ENCODE results near the gene ADAMTSL2. TPM values are rescaled to one million over a fixed set of nuclear protein-coding genes. Genes with fewer than 3 reads are reported as not detected.

The ADAMTSL2 gene
- total RNA-seq, 1 experiment from 2014 or later: not detected

DNA sequence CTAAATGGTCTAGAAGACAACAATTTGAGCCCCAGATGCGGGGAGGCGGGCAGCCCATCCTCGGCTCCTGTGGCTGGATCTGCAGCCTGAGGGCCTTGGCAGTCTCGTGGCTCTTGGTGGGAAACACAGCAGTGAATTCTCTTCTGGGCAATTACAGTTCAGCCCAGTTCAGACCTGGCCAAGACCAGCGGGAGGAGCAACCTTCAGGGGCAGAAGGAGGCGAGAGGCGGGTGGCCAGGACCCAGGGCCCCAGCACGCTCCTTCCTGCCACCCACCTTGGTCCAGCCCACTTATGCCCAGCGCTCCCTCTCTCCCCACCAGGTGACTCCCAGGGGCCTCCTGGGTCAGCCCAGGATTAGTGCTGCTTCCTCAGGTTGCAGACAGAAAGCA is 17.5 kb upstream of the ADAMTSL2 start:
- no peak overlapping the region for H3K27ac Mint-ChIP-seq (ENCODE audit: low read depth, unreplicated experiment)
- DNase-seq (ENCODE audit: unreplicated experiment): no peak
- H3K4me3 Mint-ChIP-seq (ENCODE audit: unreplicated experiment): no peak overlapping the region
- intact Hi-C loops (cut with micrococcal nuclease): no loop called here
- H3K27me3 Mint-ChIP-seq (ENCODE audit: insufficient read depth, unreplicated experiment): peaks cover 14% of the 10 kb centered on the region
- ChIA-PET POLR2A (no interaction called here), CTCF (no interaction called here)
- BruUV-seq (replicated peaks): no TSS peak
- no peaks in the 10 kb centered on the region for H3K4me1 Mint-ChIP-seq (ENCODE audit: insufficient read depth, unreplicated experiment)
- TF ChIP-seq, protein P1, sequence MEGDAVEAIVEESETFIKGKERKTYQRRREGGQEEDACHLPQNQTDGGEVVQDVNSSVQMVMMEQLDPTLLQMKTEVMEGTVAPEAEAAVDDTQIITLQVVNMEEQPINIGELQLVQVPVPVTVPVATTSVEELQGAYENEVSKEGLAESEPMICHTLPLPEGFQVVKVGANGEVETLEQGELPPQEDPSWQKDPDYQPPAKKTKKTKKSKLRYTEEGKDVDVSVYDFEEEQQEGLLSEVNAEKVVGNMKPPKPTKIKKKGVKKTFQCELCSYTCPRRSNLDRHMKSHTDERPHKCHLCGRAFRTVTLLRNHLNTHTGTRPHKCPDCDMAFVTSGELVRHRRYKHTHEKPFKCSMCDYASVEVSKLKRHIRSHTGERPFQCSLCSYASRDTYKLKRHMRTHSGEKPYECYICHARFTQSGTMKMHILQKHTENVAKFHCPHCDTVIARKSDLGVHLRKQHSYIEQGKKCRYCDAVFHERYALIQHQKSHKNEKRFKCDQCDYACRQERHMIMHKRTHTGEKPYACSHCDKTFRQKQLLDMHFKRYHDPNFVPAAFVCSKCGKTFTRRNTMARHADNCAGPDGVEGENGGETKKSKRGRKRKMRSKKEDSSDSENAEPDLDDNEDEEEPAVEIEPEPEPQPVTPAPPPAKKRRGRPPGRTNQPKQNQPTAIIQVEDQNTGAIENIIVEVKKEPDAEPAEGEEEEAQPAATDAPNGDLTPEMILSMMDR (IDR thresholded peaks at IDR 0.05; ENCODE audit: unreplicated experiment): no peak
- H3K36me3 Mint-ChIP-seq (ENCODE audit: insufficient read depth, unreplicated experiment): no peaks in the 10 kb centered on the region
- no peaks in the 10 kb centered on the region for H3K9me3 Mint-ChIP-seq (ENCODE audit: unreplicated experiment)

DNA sequence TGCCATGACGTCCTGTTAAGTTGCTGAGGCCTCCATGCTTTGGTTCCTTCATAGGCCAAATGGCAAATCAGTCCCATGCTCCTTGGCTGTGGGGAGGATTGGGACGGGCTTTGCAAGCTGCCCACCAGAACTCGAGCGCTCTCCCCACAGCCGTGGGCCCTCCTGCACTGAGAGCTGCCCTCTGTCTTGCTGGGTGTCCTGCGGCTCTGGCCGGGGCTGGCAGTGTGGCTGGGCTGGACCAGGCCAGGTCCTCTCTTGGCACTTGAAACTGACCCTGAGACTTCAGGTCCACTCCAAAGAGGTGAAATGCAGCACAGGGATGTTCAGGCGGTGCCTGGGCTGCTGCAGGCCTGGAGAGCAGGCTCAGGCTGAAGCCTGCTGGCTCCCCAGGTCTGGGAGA is 16.8 kb upstream of the ADAMTSL2 start:
- Mint-ChIP-seq H3K4me3 (ENCODE audit: unreplicated experiment) (no peak overlapping the region), H3K27ac (ENCODE audit: low read depth, unreplicated experiment) (no peak overlapping the region), H3K27me3 (ENCODE audit: insufficient read depth, unreplicated experiment) (peaks cover 15% of the 10 kb centered on the region), H3K9me3 (ENCODE audit: unreplicated experiment) (no peaks in the 10 kb centered on the region), H3K4me1 (ENCODE audit: insufficient read depth, unreplicated experiment) (no peaks in the 10 kb centered on the region), H3K36me3 (ENCODE audit: insufficient read depth, unreplicated experiment) (no peaks in the 10 kb centered on the region)
- ChIA-PET POLR2A (no interaction called here), CTCF (interaction anchor here (1.0 kb wide), 1 partner anchor 12 kb away, joined by 4 read pairs; no protein-coding TSS in a partner anchor)
- intact Hi-C loops (cut with micrococcal nuclease): no loop called here
- TF ChIP-seq, protein P1 (IDR thresholded peaks at IDR 0.05; ENCODE audit: unreplicated experiment): no peak
- BruUV-seq (replicated peaks): no TSS peak
- DNase-seq (ENCODE audit: unreplicated experiment): no peak

DNA sequence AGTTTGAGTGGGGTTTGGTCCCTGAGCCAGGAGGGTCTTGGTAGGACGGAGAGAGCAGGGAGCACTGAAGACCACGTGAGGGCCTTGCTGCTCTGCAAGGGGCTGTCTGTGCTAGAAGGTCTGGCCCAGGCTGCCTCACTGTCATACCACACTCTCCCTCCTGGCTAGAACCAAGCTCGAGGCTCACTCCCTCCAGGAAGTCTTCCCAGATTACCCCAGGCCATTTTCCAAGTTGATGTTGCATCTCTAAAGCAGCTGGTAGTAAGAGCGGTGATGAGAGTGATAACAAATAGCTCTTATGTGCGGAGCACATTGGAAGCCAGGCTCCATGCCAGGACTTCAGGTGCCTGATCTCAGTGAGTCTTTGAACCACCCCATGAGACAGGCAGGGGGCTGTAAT is 16.3 kb upstream of the ADAMTSL2 start:
- ChIA-PET POLR2A (no interaction called here), CTCF (interaction anchor here (0.6 to 1.0 kb wide), 3 partner anchors 9 to 251 kb away, joined by 3 to 6 read pairs (median 4); no protein-coding TSS in a partner anchor)
- Mint-ChIP-seq H3K27ac (ENCODE audit: low read depth, unreplicated experiment) (no peak overlapping the region), H3K27me3 (ENCODE audit: insufficient read depth, unreplicated experiment) (peaks cover 20% of the 10 kb centered on the region), H3K4me1 (ENCODE audit: insufficient read depth, unreplicated experiment) (no peaks in the 10 kb centered on the region), H3K4me3 (ENCODE audit: unreplicated experiment) (no peak overlapping the region), H3K9me3 (ENCODE audit: unreplicated experiment) (no peaks in the 10 kb centered on the region), H3K36me3 (ENCODE audit: insufficient read depth, unreplicated experiment) (no peaks in the 10 kb centered on the region)
- no TSS peak for BruUV-seq (replicated peaks)
- DNase-seq (ENCODE audit: unreplicated experiment): no peak
- TF ChIP-seq, protein P1 (IDR thresholded peaks at IDR 0.05; ENCODE audit: unreplicated experiment): no peak
- intact Hi-C loops (cut with micrococcal nuclease): no loop called here

- Mint-ChIP-seq H3K36me3 (ENCODE audit: insufficient read depth, unreplicated experiment) (no peaks in the 10 kb centered on the region), H3K9me3 (ENCODE audit: unreplicated experiment) (no peaks in the 10 kb centered on the region), H3K27ac (ENCODE audit: low read depth, unreplicated experiment) (no peak overlapping the region), H3K4me3 (ENCODE audit: unreplicated experiment) (no peak overlapping the region), H3K27me3 (ENCODE audit: insufficient read depth, unreplicated experiment) (peaks cover 27% of the 10 kb centered on the region), H3K4me1 (ENCODE audit: insufficient read depth, unreplicated experiment) (no peaks in the 10 kb centered on the region)
- TF ChIP-seq, protein P1 (IDR thresholded peaks at IDR 0.05; ENCODE audit: unreplicated experiment): no peak
- POLR2A ChIA-PET: no interaction called here
- BruUV-seq (replicated peaks): no TSS peak
- intact Hi-C loops (cut with micrococcal nuclease): no loop called here
- no peak for DNase-seq (ENCODE audit: unreplicated experiment)
- CTCF ChIA-PET: interaction anchor here (0.6 to 0.7 kb wide), 2 partner anchors 8 to 252 kb away, joined by 3 to 6 read pairs; no protein-coding TSS in a partner anchor
Measured at GRCh38 chr9:133518706-133519449, 15.6 kb upstream of the ADAMTSL2 start.

Data from MCF 10A (cell line).